ENCODE data around the gene GPRIN2.

DNA sequence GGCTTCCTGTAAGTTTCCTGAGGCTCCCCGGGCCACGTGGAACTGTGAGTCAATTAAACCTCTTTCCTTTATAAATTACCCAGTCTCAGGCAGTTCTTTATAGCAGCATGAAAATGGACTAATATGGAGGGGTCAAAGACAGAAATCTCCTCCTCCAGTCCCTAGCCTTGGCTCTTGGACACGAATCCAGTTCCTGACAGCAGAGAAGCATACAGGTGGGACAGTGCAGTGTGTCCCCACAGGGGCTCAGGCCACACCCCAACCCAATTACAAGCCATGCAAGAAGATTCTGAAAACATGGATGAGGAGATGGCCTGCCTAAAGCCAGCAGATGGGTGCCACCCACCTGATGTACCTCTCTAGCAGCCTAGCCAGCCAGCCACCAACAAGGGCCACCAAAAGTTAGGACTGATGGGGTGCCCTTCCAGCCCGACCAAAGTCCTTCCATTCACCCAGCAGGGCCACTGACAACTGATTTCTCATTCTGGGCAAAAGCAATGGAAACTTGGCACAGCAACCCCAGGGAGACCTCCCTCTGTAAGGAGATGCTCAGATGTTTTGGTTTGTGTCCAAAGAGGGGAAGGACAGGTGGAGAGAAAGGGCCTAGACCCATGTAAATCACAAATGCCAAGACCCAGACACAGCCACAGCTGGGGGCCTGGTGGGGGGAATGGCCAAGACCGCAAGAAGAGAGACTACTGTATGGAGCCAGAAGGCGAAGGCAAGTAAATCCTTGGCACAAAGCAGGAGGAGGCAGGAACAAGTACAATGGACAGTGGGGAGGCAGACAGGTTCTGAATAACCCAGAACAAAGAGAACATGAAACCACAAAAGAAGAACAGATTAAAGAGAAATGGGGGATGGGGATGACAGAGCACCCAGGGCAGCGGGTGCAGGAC lies 13.6 kb downstream of the GPRIN2 start:
- TF ChIP-seq, protein P1, sequence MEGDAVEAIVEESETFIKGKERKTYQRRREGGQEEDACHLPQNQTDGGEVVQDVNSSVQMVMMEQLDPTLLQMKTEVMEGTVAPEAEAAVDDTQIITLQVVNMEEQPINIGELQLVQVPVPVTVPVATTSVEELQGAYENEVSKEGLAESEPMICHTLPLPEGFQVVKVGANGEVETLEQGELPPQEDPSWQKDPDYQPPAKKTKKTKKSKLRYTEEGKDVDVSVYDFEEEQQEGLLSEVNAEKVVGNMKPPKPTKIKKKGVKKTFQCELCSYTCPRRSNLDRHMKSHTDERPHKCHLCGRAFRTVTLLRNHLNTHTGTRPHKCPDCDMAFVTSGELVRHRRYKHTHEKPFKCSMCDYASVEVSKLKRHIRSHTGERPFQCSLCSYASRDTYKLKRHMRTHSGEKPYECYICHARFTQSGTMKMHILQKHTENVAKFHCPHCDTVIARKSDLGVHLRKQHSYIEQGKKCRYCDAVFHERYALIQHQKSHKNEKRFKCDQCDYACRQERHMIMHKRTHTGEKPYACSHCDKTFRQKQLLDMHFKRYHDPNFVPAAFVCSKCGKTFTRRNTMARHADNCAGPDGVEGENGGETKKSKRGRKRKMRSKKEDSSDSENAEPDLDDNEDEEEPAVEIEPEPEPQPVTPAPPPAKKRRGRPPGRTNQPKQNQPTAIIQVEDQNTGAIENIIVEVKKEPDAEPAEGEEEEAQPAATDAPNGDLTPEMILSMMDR (IDR thresholded peaks at IDR 0.05), result no peak
- TF ChIP-seq EP300 (IDR thresholded peaks at IDR 0.05; ENCODE audit: low read depth) (no peak), POLR2AphosphoS5 (IDR thresholded peaks at IDR 0.05) (no peak), POLR2A (IDR thresholded peaks at IDR 0.05) (no peak)
